HG02588 (cell line): ENCODE measurements around the gene PEX10.
"Not testable (repeated sequence)": the region's sequence is repeated elsewhere in the genome, so short reads cannot be mapped to it uniquely, and the experiment has no call there.

ENCODE experiments used
- ATAC-seq: cut with Tn5 transposase; IDR thresholded peaks from one replicate; pipeline ENCODE4 v1.9.1; 2021; ENCODE audit warnings: mild to moderate bottlenecking, moderate library complexity; ENCODE audit not compliant: unreplicated experiment

Gene PEX10

DNA sequence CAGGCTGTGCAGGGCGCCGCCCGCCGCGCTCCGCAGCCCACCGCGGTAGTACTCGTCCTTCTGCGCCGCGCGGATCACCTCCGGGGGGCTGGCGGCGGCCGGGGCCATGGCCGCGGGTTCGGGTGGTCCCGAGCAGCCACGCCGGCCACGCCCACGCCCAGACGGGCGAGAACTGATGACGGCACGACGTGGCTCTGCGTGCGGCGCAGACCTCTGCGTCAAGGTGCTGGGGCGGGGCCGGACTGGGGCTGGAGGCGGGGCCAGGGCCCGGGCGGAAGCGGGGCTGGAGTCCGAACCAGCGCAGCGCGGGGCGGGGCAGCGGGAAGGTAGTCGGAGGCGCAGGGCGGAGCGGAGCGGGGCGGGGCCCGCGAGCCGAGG, at the start of gene PEX10:
PEX10 (minus strand) TSS at position 170 of the 378 bp plus-strand sequence; CDS start at position 108, 62 bp downstream.
- ATAC-seq: peak; percentile 78

DNA sequence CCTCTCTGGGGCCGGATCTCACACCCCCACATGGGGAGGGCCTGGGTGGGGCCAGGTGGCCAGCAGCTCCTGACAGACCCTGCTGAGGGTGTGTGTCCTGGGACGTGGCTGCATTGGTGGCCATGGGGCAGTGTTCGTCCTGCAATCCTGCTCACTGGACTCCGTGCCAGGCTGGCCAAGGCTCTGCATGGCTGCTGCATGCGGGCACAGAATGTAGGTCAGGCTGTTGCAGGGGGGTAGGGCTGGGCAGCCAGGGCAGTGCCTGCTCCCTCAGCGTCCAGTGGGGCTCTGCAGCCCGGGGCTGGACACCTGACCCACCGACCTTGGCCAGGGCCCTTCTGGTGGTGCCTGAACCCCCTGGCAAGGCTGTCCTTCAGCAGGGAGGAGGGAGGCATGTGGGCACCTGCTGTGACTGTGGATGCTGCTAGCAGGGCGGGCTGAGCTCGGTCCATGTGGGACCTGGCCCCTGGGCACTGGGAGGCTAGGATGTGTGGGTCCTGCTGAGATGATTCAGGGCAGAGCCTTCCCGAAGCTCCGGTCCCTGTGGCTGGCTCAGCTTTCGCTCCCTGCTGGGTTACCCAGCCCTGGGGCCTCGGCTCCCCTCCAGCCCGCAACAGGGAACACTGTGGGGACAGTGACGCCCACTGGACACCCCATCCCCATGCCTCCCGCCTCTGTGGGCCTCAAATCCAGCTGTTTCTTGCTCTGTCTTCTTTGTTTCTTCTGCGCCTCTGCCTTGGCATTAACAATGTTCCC, 48.8 kb upstream of the PEX10 start:
- ATAC-seq: no peak

DNA sequence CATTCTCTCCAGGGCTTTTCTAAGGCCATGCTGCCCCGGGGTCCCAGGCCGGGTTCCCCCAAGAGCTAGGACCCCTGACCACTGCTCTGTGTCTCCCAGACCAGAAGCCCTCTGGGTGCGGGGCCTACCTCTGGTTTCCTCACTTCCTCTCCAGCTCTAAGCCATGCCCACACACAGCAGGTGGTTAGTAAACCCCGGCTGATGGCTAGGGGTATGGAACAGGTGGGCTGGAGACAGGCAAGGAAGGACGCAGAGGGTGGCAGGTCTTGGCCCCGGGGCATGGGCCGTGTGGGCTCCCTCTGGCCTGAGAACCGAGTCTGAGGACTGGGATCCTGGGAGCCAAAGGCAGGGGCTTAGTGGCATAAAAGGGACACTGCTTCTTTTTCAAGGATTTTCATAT, 47.8 kb upstream of the PEX10 start:
- ATAC-seq: no peak

DNA sequence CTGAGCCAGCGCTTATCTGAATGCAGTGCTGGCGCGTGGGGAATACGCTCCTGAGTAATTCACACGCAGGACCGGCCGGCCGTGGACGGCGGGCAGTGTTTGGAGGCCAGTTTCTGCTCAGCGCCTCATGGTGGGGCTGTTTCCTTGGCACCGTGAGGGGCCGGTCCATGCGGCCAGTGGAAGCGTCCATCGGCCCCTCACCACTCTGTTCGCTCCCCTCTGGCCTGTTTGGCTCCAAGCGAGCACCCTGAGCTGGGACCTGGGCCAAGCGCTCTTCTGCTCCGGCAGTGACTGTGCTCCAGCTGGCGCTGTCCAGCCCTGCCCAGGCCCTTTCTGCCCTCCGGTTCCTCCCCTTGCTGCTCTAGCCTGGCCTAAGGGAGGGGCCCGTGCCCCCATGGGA, 47.4 kb upstream of the PEX10 start:
- no peak for ATAC-seq

DNA sequence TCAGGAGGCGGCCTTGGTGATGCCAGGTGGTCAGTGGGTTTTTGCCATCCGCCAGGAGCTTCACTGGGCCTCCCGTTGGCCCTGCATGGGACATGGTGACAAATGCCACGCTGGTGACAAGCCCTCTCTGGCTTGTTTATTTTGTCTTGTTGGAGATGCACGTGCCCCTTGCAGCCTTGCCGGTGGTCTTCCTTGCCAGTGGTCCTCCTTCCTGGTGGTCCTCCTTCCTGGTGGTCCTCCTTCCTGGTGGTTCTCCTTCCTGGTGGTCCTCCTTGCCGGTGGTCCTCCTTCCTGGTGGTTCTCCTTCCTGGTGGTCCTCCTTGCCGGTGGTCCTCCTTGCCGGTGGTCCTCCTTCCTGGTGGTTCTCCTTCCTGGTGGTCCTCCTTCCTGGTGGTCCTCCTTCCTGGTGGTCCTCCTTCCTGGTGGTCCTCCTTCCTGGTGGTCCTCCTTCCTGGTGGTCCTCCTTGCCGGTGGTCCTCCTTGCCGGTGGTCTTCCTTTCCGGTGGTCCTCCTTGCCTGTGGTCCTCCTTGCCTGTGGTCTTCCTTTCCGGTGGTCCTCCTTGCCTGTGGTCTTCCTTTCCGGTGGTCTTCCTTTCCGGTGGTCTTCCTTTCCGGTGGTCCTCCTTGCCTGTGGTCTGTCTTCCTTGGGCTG, 46.9 kb upstream of the PEX10 start:
- not testable (repeated sequence) for ATAC-seq

DNA sequence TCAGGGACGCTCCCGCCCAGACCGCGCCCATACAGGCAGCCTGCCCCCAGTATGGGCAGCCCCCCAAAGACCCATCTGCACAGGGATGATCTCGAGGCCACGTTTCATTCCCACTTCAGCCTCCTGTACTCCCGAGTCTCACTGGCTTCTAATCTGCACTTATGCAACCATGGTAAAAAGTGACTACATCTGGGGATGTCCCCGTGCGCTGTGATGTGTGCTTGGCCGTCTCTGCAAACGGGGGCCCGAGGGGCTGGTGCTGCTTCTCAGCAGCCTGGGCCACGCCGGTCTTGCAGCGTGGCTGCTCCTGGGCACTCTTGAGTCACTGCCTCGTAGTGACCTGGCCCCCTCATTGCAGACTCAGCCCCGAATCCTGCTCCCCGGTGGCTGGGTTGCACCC, 46.3 kb upstream of the PEX10 start:
- no peak for ATAC-seq

DNA sequence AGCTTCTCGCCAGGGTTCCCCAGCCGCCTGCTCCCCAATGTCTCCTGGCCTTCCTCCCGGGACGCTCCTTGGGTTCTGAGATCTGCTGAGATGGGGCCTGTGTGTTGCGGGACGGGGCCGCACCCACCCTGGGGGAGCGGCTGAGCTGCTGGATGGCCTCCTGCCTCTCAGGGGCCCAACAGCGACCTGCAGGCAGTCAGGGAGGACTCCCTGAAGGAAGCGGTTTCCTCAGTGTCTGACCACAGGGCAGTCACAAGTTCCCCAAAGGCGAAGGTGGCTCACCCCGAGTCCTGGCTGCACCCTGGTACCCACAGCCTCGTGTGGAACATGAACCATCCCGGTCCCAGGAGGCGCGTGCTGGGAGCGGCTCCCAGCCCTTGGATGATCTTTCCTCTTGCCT, 45.1 kb upstream of the PEX10 start:
- ATAC-seq: no peak

DNA sequence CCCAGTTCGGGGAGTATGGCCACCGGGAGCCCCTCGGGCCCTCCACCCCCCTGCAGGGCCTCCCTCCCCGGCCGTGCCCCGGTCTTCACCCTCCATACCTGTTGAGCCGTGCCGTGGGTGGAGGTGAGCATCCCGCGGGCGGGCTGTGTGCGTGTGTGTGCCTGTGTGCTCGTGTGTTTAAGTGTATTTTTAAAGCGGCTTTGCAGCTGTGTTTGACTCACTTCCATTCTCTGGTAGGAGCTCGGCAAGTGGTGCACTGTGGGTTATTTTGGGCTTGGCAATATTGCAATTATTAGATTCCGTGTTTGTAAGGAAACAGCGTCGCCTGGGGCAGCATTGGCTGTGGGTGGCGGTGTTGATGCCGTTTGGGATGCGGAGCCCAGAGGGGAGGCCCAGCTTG, 43.4 kb upstream of the PEX10 start:
- no peak for ATAC-seq

DNA sequence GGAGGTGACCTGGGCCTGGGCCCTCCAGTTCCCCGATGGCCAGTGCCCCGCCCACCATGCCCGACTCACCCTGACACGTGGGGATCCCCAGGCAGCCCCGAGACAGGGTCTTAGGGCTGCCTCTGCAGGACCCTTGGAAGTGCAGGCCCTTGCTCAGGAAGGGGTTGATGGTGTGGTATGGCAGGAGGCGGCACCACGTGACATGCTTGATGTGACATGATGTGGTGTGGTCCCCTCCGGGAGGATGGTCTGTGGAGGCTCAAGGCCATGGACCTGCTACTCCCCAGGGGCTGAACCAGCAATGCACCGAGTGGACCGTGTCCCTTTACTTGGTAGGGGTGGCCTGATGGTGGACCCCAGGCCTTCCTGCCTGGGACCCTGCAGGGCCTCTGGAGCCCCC, 41.9 kb upstream of the PEX10 start:
- no peak for ATAC-seq

DNA sequence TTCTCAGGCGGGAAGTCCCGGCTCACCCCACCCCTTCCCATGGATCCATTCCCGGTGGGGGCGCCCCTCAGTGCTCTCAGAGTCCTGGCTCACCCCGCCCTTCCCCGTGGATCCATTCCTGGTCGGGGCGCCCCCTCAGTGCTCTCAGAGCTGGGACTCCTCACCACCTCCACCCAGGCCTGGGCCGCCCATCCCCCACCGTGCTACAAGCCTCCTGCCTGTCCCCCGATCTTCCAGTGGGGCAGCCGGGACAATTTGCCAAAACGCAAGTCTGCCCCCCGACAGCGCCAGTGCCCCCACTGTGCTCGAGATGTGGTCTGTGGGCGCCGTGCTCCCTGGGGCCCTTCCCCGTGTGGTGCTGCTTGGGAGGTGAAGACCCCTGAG, 40.6 kb upstream of the PEX10 start:
- ATAC-seq: no peak

DNA sequence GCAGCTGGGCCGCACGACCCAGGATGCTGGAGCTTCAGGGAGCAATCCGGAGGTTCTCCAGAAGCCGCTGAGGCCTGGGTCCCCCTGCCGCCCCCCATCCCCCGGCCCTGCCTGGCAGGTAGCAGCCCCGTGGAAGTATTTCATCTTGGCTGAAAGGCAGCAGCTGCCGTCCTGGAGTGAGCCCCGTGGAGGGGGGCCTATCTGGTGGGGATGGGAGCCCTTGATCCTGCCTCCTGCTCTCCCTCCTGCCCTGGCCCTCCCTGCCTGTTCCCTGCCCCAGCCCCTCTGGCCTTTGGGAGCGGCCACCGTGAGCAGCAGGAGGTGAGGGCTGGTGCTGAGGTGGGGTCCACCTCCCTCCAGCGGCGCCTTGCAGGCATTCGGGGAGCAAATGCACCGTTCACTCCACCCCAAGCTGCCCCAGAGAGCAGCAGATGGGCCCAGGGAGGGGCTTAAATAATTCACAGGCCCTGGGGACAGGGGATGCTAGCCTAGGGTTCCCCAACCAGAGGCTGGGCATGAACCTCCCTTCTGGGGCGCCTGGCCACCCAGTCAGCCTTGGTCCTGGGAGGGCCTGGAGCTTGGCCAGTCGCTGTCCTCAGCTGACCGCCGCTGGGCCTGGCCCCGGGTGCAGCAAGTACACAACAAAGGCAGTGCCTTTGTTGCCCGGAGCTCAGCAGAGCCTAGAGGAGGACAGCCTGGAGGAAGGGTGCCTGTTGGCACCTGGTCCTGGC, 40.0 kb upstream of the PEX10 start:
- no peak for ATAC-seq

DNA sequence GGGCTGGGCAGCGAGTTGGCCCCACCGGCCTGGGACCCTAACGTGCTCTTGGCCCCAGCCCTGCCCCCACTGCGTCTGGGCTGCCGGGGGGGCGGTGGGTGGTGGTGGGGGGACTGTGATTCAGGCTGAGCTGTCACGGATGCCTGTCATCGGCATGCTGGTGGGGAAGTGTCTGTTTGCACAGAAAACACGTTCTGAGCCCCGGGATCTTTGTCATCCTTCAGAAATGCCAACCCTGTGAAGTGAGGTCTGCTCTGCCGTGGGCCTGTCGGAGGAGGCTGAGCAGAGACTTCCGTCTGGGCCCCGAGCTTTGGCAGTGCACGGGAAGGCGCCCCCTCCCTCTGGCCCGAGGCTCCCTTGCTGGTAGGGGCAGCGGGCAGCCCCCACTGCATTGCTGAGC, 39.4 kb upstream of the PEX10 start:
- ATAC-seq: no peak

DNA sequence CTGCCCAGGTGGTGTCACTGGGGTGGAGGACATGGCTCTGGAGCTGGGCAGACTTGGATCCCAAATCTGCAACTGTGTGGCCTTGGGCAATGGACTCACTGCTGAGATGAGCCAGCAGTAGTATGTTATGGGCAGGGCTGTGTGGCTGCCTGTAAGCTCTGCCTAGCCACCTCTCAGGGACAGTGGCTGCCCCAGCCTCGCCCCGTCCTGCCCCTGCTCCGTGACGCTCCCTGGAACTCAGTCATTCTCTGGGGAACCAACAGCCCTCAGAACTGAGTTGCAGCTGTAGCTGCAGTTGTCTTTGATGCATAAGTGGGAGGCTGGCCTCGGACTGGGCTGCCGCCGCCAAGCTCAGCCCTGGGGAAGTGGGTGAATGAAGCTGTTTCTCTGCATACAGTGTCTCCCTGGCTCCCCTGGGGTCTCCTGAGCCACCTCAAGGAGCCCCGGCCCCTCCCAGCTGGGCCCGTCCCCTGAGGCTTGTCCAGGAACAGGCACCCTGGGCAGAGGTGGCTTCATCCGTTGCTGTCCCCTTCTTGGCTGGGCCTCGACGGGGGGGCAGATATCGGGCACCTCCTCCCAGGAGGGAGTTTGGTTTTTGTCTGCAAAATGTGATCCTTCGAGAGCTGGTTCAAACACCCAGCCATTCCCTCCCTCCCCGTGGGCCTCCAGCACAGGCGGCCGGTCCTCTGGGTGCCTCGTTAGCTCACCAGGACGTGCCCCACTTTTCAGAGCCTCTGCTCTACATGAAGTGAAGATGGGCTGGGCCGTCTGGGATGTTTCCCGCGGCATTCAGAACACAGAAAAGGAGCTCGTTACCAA, 37.5 kb upstream of the PEX10 start:
- ATAC-seq: no peak

DNA sequence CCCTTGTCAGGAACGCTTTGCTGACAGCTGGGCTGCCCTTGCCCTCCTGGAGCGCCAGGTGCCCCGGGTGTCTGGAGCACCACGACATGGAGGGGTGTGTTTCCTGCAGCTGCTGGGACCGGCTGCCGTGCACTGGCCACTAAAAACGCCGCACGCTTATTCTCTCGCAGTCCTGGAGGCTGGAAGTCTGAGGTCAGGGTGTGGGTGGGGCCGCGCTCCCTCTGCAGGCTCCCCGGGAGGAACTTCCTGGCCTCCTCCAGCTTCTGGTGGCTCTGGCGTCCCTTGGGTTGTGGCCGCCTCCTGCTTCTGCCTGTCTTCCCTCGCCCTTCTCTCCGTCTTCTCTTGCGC, 35.7 kb upstream of the PEX10 start:
- ATAC-seq: no peak

DNA sequence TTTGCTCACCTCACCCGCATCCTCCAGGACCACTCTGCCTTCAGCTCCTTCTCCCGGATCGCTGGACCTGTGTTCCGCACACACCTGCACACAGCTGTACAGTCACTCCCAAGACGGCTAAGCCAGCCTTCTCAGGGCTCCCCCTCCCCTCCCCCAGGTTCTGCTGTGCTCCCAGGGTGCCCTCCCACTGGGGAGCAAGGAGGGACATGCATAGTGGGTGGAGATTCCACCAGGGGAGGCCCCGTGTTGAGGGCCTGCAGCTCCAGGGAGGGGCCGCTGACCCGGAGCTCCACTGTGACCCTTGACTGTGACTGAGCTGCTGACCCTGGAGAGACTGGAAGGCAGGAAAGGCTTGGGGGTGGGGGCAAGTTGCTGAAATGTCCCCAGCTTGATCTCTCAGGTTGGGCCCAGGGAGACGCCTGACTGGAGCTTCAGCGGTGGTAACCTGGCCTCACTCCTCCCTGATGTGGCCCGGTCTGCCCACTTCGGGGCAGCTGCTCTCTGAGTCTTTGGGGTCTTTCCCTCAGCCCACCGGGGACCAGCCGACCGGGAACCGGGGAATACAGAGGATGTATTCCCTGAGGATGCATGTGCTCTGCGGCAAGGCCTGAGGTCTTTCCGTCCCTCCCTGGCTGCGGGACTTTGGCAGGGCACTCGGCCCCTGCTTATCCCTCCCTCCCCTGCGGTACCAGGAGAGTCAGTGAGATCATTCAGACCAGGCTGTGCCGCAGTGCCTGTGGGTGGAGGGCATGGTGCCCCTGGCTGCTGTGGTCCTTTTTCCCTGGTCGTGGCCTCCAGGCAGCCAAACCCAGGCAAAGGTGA, 35.1 kb upstream of the PEX10 start:
- ATAC-seq: no peak

DNA sequence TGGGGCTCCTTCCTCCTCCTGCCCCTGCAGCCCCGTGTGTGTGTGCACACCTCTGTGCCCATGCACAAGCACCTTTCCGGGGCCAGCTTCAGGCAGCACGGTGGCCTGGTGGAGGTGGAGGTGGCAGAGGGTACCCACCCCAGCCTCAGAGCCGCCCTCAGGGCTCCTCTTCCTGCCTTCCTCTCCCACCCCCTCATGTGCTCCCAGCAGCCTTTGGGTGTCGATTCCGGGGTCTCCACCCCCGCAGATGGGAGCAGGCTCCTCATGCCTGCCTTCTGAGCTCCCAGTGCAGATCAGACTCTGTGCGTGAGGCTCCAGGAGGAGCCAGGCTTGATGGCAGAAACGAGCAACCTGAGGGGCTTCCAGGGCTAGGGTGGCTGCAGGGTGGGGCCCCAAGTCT, 34.5 kb upstream of the PEX10 start:
- ATAC-seq: no peak

DNA sequence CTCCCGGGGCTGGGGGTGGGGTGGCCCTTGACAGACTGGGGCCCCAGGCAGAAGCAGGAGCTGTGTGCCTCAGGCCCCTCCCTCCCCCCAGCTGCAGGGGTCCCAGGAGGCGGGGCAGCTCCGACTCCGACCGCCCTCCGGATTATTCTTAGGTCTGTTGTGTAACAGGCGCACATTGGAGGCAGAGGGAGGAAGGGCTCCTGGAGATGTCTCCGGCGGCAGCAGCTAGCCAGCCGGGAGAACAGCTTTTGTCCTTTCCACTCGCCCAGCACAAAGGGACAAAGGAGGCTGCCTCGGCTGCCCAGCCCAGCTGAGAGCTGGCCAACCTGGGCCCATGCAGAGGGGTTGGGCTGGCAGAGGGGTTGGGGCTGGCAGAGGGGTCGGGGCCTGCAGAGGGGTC, 34.0 kb upstream of the PEX10 start:
- ATAC-seq: no peak

DNA sequence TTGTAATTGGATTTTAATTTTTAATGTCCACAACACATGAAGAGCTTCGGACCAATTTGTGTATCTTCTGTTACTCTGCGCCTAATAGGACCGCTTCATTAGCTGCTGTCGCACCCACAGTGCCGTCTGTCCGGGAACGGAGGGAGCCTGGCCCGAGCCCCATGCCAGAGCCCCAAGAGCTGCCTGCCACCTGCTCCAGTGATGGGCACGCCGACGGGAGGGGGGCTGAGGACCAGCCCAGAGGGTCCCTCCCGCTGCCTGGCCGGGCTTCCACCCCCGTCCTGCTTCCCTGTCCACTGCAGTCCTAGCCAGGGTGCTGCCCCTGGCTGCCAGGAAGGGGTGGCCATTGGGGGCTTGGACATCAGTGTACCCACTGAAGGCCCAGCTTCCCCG, 33.5 kb upstream of the PEX10 start:
- ATAC-seq: no peak

DNA sequence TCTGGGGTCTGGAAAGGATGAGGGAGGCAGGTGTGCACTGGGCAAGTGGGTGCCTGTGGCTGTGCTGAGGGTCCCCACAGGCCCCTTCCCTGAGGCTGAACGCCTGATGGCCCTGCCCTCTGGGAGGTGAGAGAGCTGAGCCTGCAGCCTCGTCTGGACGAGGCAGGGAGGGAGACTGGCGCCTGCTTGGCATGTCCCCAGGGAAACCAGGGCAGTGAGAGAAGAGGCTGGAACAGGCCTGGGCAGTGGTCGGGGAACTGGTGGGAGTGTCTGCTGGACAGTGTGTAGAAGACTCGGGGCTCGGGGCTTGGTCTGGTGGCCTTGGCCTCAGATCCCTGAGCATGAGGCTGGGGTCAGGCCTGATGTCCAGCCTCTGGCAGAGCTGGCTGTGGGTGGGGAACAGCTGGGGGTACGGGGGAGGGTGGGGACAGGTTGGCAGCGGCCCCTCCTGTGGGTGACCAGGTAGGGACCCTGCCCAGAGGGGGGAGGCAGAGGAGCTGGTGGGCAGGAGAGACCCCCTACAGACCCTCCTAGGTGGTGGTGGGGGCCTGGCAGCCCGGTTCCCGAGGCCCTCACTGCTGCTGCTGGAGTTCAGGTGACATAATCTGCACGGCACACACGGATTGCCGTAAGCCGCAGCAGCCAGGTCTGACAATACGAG, 32.9 kb upstream of the PEX10 start:
- no peak for ATAC-seq

DNA sequence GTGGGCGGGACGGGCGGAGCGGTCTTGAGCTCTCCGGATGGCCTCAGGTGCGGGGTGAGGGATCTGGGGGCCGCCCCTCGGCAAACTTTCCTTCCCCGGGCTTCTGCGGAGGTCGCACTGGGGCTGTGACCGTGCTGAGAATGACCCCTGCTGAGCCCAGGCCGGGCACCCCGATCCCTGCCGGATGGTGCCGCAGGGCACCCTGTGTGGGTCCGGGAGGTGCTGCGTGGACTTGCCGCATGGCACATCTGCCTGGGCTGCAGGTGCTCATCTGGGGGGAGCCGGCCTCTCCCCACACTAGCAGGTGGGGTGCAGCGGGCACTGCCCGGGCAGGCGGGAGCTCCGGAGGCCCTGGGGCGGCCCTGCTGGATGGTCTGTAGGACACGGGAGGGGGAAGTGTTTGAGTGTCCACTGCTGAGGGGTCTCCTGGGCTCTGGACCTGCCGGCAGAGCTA, 31.8 kb upstream of the PEX10 start:
- no peak for ATAC-seq
